ENCODE data around the gene BMS1.
"Not testable (repeated sequence)": the region's sequence is repeated elsewhere in the genome, so short reads cannot be mapped to it uniquely, and the experiment has no call there.

BMS1 gene

GRCh38 chr10:42869977-42870350, 87.4 kb downstream of the BMS1 start:
- no peaks in the 10 kb centered on the region for H3K9me3 Mint-ChIP-seq
- ATAC-seq (no peak), DNase-seq (no peak)
- H3K4me1 Mint-ChIP-seq = peaks cover 8% of the 10 kb centered on the region
- H3K27ac Mint-ChIP-seq = no peak overlapping the region
- peaks cover 8% of the 10 kb centered on the region for H3K27me3 Mint-ChIP-seq
- H3K4me3 Mint-ChIP-seq = no peak overlapping the region

- DNase-seq, H3K4me1 Mint-ChIP-seq, H3K4me3 Mint-ChIP-seq, H3K27me3 Mint-ChIP-seq, H3K9me3 Mint-ChIP-seq, ATAC-seq, H3K27ac Mint-ChIP-seq: not testable (repeated sequence)
Measured at GRCh38 chr10:42871138-42871641, 88.6 kb downstream of the BMS1 start.

- peaks cover 3% of the 10 kb centered on the region for H3K4me1 Mint-ChIP-seq
- no peak overlapping the region for H3K4me3 Mint-ChIP-seq
- no peak overlapping the region for H3K27ac Mint-ChIP-seq
- DNase-seq = no peak
- H3K9me3 Mint-ChIP-seq = no peaks in the 10 kb centered on the region
- no peak for ATAC-seq
- H3K27me3 Mint-ChIP-seq = no peaks in the 10 kb centered on the region
Measured at GRCh38 chr10:42871823-42872222, 89.2 kb downstream of the BMS1 start.

DNA sequence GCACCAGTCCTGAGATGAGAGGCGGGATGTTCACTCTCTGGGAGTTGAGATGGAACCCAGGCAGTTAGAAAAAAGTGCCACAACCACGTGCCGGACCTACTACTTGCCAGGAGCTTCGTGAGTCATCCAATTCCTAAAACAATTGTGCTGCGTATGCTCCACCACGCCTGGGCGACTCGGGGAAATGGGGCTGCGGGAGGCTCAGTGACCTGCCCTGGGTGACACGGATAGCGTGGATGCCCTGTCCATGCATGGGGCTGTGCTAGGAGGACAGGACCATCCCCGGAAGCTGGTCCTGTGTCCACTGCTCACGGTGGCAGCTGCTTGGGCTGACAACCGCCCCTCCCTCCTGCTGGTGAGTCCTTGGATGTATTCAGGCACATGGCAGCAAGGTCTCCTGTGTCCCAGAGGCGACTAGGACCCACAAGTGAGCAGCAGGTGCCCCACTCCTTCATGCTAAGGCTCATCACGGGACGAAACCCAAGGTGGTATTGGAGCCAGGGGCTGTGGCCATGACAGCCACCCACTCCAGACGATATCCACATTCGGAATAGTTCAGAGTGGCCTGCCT, 90.4 kb downstream of the BMS1 start:
- Mint-ChIP-seq H3K4me1 (no peaks in the 10 kb centered on the region), H3K27ac (no peak overlapping the region)
- ATAC-seq = no peak

DNA sequence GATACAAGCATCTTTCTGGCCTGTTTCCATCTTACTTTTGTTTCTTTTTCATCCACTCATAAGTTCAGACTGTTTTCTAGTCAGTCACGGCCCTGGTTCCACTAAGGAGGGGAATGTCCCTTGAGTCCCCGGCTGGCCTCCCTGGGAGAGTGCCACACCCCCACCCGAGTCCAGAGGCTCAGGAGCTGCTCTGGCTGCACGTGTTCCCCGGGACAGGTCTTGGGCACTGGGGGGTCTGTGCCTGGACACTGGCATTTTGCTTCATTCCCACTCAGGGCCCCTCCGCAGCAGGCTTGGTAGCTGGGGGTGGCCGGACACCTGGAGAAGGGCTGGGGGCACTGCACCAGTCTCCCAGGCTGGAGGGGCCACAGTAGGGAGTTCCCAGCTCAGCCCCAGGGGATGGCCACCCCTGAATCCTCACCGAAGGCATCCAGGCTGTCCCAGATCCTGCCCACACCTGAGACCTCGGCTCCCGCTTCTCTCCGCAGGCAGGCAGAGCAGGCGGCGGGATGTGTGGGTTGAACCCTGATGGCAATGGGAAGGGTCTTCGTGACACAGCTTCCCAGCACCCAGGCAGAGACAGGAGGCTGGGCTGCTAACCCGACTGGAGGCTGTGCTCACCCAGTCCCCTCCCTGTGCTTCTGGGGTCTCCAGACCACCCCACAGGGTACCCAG, 92.3 kb downstream of the BMS1 start:
- no peak for ATAC-seq
- H3K27ac Mint-ChIP-seq = no peak overlapping the region
- H3K4me1 Mint-ChIP-seq = no peaks in the 10 kb centered on the region
- H3K27me3 Mint-ChIP-seq = no peaks in the 10 kb centered on the region
- H3K4me3 Mint-ChIP-seq = no peak overlapping the region
- no peaks in the 10 kb centered on the region for H3K9me3 Mint-ChIP-seq
- no peak for DNase-seq

More for the DNA sequence above, 90.4 kb downstream of the BMS1 start:
- Mint-ChIP-seq H3K27me3 (no peaks in the 10 kb centered on the region), H3K4me3 (no peak overlapping the region), H3K9me3 (no peaks in the 10 kb centered on the region)
- DNase-seq = no peak

DNA sequence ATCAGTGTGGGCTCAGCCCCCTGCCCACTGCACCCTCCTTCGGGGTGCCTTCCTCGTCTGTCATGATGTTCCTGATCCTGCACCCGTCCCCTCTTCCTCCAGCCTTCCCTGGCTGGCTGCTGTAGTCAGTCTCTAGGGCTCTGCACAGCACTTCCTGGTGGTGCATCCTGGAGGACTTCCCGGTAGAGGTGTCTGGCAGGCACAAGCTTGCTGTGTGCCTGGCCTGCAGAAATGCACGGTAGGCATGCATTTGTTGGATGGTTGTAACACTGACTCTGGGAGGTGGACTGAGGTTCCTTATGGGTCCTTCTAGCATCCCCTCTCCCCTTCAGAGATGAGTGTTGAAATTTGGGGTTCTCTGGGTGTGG, 92.8 kb downstream of the BMS1 start:
- no peak overlapping the region for H3K4me3 Mint-ChIP-seq
- DNase-seq (no peak), ATAC-seq (no peak)
- no peaks in the 10 kb centered on the region for H3K4me1 Mint-ChIP-seq
- H3K27me3 Mint-ChIP-seq = no peaks in the 10 kb centered on the region
- peak overlapping the region in 1 of 2 donors; percentile 15 for H3K27ac Mint-ChIP-seq
- no peaks in the 10 kb centered on the region for H3K9me3 Mint-ChIP-seq

DNA sequence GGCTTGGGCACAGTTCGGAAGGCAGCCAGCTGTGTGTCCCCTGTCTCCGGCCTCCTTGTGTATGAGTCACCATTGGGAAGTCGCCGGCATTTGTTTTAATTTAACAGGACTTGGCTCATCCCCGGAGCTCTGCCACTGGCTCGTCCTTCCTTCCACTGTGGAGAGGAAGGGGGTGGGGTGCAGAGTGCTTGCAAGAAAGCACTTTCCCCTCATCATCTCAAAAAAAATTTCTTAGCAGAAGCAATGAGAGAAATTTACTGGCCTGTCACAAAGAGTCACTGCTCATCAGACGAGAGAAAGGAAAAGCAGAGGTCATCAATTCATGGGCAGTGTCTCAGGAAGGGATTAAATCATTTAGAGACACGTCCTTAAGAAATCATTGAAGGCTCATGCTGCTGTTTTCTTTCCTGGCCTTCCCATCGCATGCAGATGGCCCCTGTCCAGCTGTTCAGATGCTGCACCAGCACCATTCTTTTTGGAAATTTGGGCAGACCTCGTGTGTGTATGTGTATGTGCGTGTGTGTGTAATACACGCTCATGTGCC, 93.3 kb downstream of the BMS1 start:
- Mint-ChIP-seq H3K27ac (no peak overlapping the region), H3K4me1 (no peaks in the 10 kb centered on the region), H3K4me3 (no peak overlapping the region), H3K9me3 (no peaks in the 10 kb centered on the region), H3K27me3 (no peaks in the 10 kb centered on the region)
- ATAC-seq (no peak), DNase-seq (no peak)

DNA sequence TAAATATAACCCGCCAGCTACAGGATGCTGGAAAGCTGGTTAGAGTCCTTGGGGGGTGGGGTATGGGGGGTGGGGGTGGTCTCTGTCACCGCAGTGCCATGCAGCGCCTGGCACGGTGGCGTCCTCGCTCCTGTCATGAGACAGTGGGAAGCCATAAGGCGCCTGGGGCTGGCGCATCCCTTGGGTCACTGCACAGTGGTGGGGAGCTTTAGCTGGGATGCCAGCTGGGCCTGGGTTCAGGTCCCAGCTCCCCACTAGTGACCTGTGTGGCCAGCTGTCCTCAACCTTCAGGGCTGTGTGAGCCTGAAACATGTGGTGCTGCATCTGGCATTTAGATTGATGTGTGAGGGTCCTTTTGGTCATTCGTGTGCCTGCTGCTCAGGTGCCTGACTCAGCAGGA, 93.9 kb downstream of the BMS1 start:
- Mint-ChIP-seq H3K27me3 (no peaks in the 10 kb centered on the region), H3K27ac (no peak overlapping the region), H3K4me3 (no peak overlapping the region), H3K9me3 (no peaks in the 10 kb centered on the region), H3K4me1 (no peaks in the 10 kb centered on the region)
- DNase-seq = no peak
- ATAC-seq = no peak

GRCh38 chr10:42876945-42877344, 94.3 kb downstream of the BMS1 start:
- ATAC-seq (no peak), DNase-seq (no peak)
- H3K4me3 Mint-ChIP-seq = no peak overlapping the region
- H3K4me1 Mint-ChIP-seq = no peaks in the 10 kb centered on the region
- H3K27me3 Mint-ChIP-seq = no peaks in the 10 kb centered on the region
- H3K9me3 Mint-ChIP-seq = peaks cover under 1 to 2% of the 10 kb centered on the region in 2 donors
- H3K27ac Mint-ChIP-seq = no peak overlapping the region

DNA sequence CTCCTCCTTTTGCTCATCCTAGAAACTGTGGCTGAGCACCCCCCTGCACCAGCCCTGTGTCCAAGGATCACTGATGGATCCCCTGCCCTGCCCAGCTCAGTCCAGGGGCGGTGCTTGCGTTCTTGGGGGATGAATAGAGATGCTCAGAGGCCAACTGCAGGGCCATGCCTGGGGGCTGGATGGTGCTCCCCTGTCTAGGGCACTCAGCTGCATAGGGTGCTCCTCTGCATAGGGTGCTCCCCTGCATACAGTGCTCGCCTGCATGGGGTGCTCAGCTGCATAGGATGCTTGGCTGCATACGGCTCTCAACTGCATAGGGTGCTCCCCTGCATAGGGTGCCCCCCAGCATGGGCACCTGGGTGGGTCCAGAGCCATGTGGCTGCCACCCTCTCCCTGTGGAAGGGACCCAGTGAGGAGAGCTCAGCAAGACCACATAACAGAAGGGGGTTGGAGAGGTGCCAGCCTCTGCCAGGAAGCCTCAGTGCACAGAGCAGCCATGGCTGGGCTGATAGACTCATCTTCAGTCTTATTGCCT, 95.0 kb downstream of the BMS1 start:
- Mint-ChIP-seq H3K4me3 (no peak overlapping the region), H3K27ac (peak overlapping the region in 1 of 2 donors; percentile 37), H3K27me3 (no peaks in the 10 kb centered on the region), H3K4me1 (no peaks in the 10 kb centered on the region), H3K9me3 (peaks cover 7 to 8% of the 10 kb centered on the region in 2 donors)
- DNase-seq (no peak), ATAC-seq (peak; percentile 11)

- Mint-ChIP-seq H3K4me1 (no peaks in the 10 kb centered on the region), H3K9me3 (peaks cover 10 to 15% of the 10 kb centered on the region in 2 donors), H3K27ac (no peak overlapping the region), H3K27me3 (no peaks in the 10 kb centered on the region), H3K4me3 (no peak overlapping the region)
- DNase-seq (no peak), ATAC-seq (no peak)
Measured at GRCh38 chr10:42878134-42878820, 95.7 kb downstream of the BMS1 start.

DNA sequence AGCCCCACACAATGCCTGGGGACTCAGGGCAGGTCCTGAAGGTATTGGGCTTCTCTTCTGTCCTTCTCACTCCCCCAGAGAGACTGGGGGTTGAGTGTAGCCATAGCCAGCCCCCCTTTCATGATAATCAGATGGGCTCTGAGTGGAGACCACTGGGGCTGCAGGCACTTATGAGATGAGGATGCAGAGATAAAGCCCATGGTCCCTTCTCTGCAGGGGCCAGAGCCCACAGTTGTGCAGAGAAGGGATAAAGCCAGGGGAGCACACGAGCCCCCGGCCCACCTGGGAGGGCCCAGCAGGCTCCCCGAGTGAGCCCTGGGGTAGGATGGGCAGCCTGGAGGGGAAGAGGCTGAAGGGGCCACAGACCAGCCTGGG, 96.2 kb downstream of the BMS1 start:
- no peaks in the 10 kb centered on the region for H3K4me1 Mint-ChIP-seq
- ATAC-seq (no peak), DNase-seq (no peak)
- no peak overlapping the region for H3K4me3 Mint-ChIP-seq
- H3K27ac Mint-ChIP-seq = no peak overlapping the region
- H3K27me3 Mint-ChIP-seq = no peaks in the 10 kb centered on the region
- H3K9me3 Mint-ChIP-seq = peaks cover 10 to 15% of the 10 kb centered on the region in 2 donors

DNA sequence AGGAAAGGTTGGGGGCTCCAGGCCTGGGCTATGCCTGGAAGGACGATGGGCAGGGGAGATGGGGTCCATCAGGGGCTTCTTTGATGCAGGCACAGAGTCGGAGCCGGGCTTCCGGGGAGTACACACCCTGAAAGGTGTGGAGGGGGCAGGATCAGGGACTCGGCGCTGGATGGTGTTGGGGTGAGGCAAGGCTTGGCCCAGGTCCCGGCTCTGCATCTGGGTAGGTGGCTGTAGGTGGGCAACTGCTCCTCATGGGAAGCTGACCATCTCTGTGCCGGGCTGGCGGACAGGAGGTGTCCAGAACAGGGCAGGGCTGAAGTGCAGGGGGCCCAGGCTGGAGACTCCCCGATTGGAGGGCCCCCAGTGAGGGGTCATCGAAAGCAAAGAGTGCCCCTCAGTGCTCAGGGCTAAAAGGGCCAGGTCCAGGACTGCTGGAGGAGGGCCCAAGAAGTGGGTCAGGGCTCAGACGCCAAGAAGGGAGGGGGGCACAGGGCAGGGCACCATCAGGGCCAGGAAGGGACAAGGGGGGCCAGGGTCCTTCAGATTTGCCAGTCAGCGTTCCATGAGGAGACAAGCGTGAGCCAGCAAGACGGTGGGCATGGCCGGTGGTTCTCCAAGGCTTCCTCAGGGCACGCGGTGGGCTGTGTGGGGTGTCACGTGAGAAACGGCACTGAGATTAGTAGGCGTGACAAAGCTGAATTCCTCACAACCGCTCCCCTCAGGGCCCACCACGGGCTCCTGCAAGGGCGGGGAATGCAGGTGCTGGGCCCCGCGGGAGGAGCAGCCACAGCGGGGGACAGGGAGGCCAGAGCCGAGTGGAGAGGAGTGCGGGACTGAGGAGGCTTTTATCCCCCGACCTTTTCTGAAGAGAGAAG, 97.0 kb downstream of the BMS1 start:
- Mint-ChIP-seq H3K4me3 (no peak overlapping the region), H3K9me3 (peaks cover 10 to 15% of the 10 kb centered on the region in 2 donors), H3K4me1 (no peaks in the 10 kb centered on the region), H3K27ac (no peak overlapping the region), H3K27me3 (no peaks in the 10 kb centered on the region)
- DNase-seq (no peak), ATAC-seq (no peak)

DNA sequence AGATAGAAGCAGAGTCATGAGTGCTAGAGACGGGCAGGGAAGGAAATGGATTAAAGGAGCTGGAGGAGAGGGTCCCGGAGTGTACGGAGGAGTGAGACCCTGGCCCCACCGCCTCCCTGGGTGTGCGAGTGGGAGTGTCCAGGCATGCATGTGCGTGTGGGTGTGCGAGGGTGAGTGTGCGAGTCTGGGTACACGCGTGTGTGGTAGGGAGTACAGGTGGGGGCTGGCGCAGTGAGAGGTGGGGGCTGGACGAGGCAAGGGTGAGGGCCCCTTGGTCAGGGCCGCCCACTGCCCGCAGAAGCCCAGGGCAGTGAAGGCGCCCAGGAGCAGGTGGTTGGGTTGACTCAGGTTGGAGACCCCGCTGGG, 97.6 kb downstream of the BMS1 start:
- H3K4me3 Mint-ChIP-seq = no peak overlapping the region
- H3K9me3 Mint-ChIP-seq = peaks cover 10 to 15% of the 10 kb centered on the region in 2 donors
- no peaks in the 10 kb centered on the region for H3K27me3 Mint-ChIP-seq
- H3K27ac Mint-ChIP-seq = no peak overlapping the region
- DNase-seq = no peak
- peak; percentile 29 for ATAC-seq
- H3K4me1 Mint-ChIP-seq = no peaks in the 10 kb centered on the region

GRCh38 chr10:42882597-42882996, 100.0 kb downstream of the BMS1 start:
- Mint-ChIP-seq H3K4me3 (no peak overlapping the region), H3K9me3 (peaks cover 10 to 15% of the 10 kb centered on the region in 2 donors), H3K27ac (no peak overlapping the region), H3K4me1 (no peaks in the 10 kb centered on the region), H3K27me3 (no peaks in the 10 kb centered on the region)
- no peak for DNase-seq
- no peak for ATAC-seq
